SU-DHL-6 (cell line): ENCODE data around the gene NIN.

Experiments
- H2AFZ ChIP-seq: fragments of 200-600 bp; sonication (generic); 2 replicates; pipeline ENCODE4 v1.6.1; 2014; ENCODE audit warnings: low read depth, mild to moderate bottlenecking, moderate library complexity, mixed read lengths, antibody characterized with exemption, low read length; ENCODE audit not compliant: severe bottlenecking
- H3F3A ChIP-seq: fragments of 200-600 bp; shearing (Covaris generic); 2 replicates; pipeline ENCODE4 v1.6.0; 2016; ENCODE audit warnings: antibody characterized with exemption, mild to moderate bottlenecking; ENCODE audit not compliant: insufficient read depth
- H3K27ac ChIP-seq: fragments of 200-600 bp; sonication (generic); 2 replicates; pipeline ENCODE4 v1.5.1; 2016; ENCODE audit warnings: low read depth, mild to moderate bottlenecking, low read length, moderate library complexity, mixed read lengths
- H3K27me3 ChIP-seq: fragments of 200-600 bp; sonication (generic), shearing (Covaris generic); 2 replicates; pipeline ENCODE4 v1.6.0; 2014; ENCODE audit warnings: mild to moderate bottlenecking, low read length
- H3K36me3 ChIP-seq: fragments of 200-600 bp; sonication (generic); 2 replicates; pipeline ENCODE4 v1.6.1; 2014; ENCODE audit warnings: mild to moderate bottlenecking, low read length, mixed read lengths
- H3K4me2 ChIP-seq: fragments of 300-600, 200-600 bp; shearing (Covaris generic), sonication (generic); 2 replicates; pipeline ENCODE4 v1.6.0; 2014; ENCODE audit warnings: low read length, low read depth, mild to moderate bottlenecking; ENCODE audit not compliant: poor library complexity, severe bottlenecking
- H3K4me3 ChIP-seq: fragments of 200-600 bp; sonication (generic); 2 replicates; pipeline ENCODE4 v1.5.1; 2014; ENCODE audit warnings: antibody characterized with exemption, low read length, mild to moderate bottlenecking, mixed read lengths; ENCODE audit not compliant: insufficient read depth, poor library complexity, severe bottlenecking
- H3K79me2 ChIP-seq: fragments of 200-600 bp; sonication (generic); 2 replicates; pipeline ENCODE4 v1.6.1; 2014; ENCODE audit warnings: mild to moderate bottlenecking, low read length, moderate library complexity; ENCODE audit not compliant: insufficient read depth
- H3K9ac ChIP-seq: fragments of 200-600 bp; sonication (generic); 2 replicates; pipeline ENCODE4 v1.7.0; 2014; ENCODE audit warnings: mild to moderate bottlenecking, low read length
- H3K9me2 ChIP-seq: fragments of 200-600 bp; sonication (generic); replicated peaks from 2 replicates; pipeline ENCODE4 v1.6.1; 2014; ENCODE audit warnings: low read length; ENCODE audit not compliant: insufficient read depth
- H3K9me3 ChIP-seq: fragments of 200-600 bp; sonication (generic); 2 replicates; pipeline ENCODE4 v1.6.1; 2014; ENCODE audit warnings: low read length, mixed read lengths; ENCODE audit not compliant: insufficient read depth
- H4K20me1 ChIP-seq: fragments of 200-600 bp; sonication (generic); 2 replicates; pipeline ENCODE4 v1.6.1; 2014; ENCODE audit warnings: low read depth, mild to moderate bottlenecking, antibody characterized with exemption, low read length, moderate library complexity, mixed read lengths
- CTCF ChIP-seq: fragments of 200-600 bp; sonication (generic); IDR thresholded peaks from one replicate; pipeline ENCODE4 v1.5.1; 2017; ENCODE audit warnings: antibody characterized with exemption, mild to moderate bottlenecking, low read length, moderate library complexity; ENCODE audit not compliant: insufficient read depth, poor library complexity, severe bottlenecking
- EZH2phosphoT487 ChIP-seq: fragments of 200-600 bp; sonication (generic), shearing (Covaris generic); conservative IDR thresholded peaks from 2 replicates; pipeline ENCODE4 v1.6.1; 2018; ENCODE audit warnings: mild to moderate bottlenecking, antibody characterized with exemption, low read length, moderate library complexity, mixed read lengths

The NIN gene

DNA sequence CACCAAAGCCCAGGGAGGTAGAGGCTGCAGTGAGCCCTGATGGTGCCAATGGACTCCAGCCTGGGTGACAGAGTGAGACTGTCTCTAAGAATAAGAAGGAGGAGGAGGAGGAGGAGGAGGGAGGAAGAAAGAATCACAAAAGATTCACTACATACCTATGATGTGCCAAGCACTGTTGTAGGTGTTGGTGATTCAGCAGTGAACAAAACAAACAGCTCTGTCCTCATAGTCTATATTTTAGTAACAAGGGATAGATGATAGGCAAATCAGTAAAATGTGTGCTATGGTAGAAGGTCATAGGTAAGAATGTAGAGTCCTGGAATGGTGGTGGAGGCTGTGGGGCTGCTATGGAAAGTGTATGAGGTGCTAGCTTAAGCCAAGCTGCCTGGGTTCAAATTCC lies 22.9 kb upstream of the NIN start:
- TF ChIP-seq EZH2phosphoT487: no peak
- TF ChIP-seq CTCF: no peak
- Histone ChIP-seq H3K9ac (no peak overlapping the region), H3K4me2 (no peak overlapping the region), H3K9me2 (no peaks in the 10 kb centered on the region), H3K4me3 (no peak overlapping the region), H3K27me3 (no peaks in the 10 kb centered on the region), H4K20me1 (no peaks in the 10 kb centered on the region), H3K79me2 (no peaks in the 10 kb centered on the region), H3K27ac (no peak overlapping the region), H3K36me3 (no peaks in the 10 kb centered on the region), H2AFZ (no peak overlapping the region), H3F3A (no peaks in the 10 kb centered on the region), H3K9me3 (no peaks in the 10 kb centered on the region)

GRCh38 chr14:50846226-50846880 lies 15.4 kb upstream of the NIN start:
- Histone ChIP-seq H3K27me3 (no peaks in the 10 kb centered on the region), H3K79me2 (no peaks in the 10 kb centered on the region), H3K9me3 (no peaks in the 10 kb centered on the region), H3K27ac (no peak overlapping the region), H2AFZ (no peak overlapping the region), H3K36me3 (no peaks in the 10 kb centered on the region), H3K9ac (no peak overlapping the region), H3K4me3 (no peak overlapping the region), H3F3A (no peaks in the 10 kb centered on the region), H3K9me2 (no peaks in the 10 kb centered on the region), H3K4me2 (no peak overlapping the region), H4K20me1 (no peaks in the 10 kb centered on the region)
- no peak for TF ChIP-seq CTCF
- no peak for TF ChIP-seq EZH2phosphoT487

DNA sequence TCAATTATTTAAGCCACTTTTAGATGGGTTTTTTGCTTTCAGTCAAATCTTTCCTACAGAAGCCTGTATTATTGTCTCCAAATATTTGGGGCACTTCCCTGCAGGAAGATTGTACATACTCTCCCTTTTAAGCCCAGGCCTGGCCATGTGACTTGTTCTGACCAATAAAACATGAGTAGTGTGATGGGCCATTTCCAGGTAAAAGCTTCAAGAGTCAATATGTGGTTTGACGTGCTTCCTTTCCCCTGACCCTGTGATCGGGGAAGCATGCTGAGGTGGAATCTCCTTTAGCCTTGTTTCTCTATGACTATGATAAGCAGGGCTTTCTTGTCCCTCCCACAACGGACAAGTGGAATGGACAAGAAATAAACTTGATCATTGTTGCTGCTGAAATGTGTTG lies 14.2 kb upstream of the NIN start:
- no peaks in the 10 kb centered on the region for H3K36me3 ChIP-seq
- H3K9me2 ChIP-seq: no peaks in the 10 kb centered on the region
- H4K20me1 ChIP-seq: no peaks in the 10 kb centered on the region
- no peak overlapping the region for H3K4me3 ChIP-seq
- H3K9ac ChIP-seq: no peak overlapping the region
- H3K4me2 ChIP-seq: no peak overlapping the region
- no peaks in the 10 kb centered on the region for H3K79me2 ChIP-seq
- no peaks in the 10 kb centered on the region for H3K27me3 ChIP-seq
- no peak overlapping the region for H3K27ac ChIP-seq
- H3F3A ChIP-seq: no peaks in the 10 kb centered on the region
- no peaks in the 10 kb centered on the region for H3K9me3 ChIP-seq
- no peak overlapping the region for H2AFZ ChIP-seq
- TF ChIP-seq EZH2phosphoT487 (no peak), CTCF (no peak)
